Muscle layer of duodenum (tissue), 2 donors: ENCODE data around the gene ITGB8.

Source experiments
- H3K27ac ChIP-seq: one replicate; pipeline ENCODE4 v1.7.0; 2013; ENCODE audit warnings: mild to moderate bottlenecking, low read length
- H3K27me3 ChIP-seq: one replicate; pipeline ENCODE4 v1.7.0; 2013; ENCODE audit warnings: low read depth, mild to moderate bottlenecking, control low read depth, low read length
- H3K36me3 ChIP-seq, 2 donors: one replicate each; pipeline ENCODE4 v1.7.0; 2013; ENCODE audit warnings: low read length in 2 of 2, control low read depth in 1 of 2, mild to moderate bottlenecking in 1 of 2; ENCODE audit not compliant: insufficient read depth in 2 of 2, control insufficient read depth in 1 of 2
- H3K4me1 ChIP-seq, 2 donors: one replicate each; pipeline ENCODE4 v1.7.0; 2013; ENCODE audit warnings: low read length in 2 of 2, mild to moderate bottlenecking in 2 of 2, control low read depth in 1 of 2, moderate library complexity in 1 of 2; ENCODE audit not compliant: insufficient read depth in 2 of 2, control insufficient read depth in 1 of 2
- H3K4me3 ChIP-seq, 2 donors: one replicate each; pipeline ENCODE4 v1.7.0; 2013; ENCODE audit warnings: low read length in 2 of 2, low read depth in 1 of 2, mild to moderate bottlenecking in 1 of 2
- H3K9me3 ChIP-seq, 2 donors: one replicate each; pipeline ENCODE4 v1.7.0; 2013; ENCODE audit warnings: low read length in 2 of 2, control low read depth in 1 of 2, mild to moderate bottlenecking in 1 of 2; ENCODE audit not compliant: control insufficient read depth in 1 of 2
- donor health status: healthy.

The ITGB8 gene

GRCh38 chr7:20447021-20447650 is 116.4 kb downstream of the ITGB8 start:
- H3K4me1 ChIP-seq: no peaks in the 10 kb centered on the region
- H3K27ac ChIP-seq: no peak overlapping the region
- peaks cover 0 to 4% of the 10 kb centered on the region in 2 donors for H3K9me3 ChIP-seq
- no peaks in the 10 kb centered on the region for H3K27me3 ChIP-seq
- H3K4me3 ChIP-seq: no peak overlapping the region
- H3K36me3 ChIP-seq: no peaks in the 10 kb centered on the region

GRCh38 chr7:20449176-20449575 is 118.5 kb downstream of the ITGB8 start:
- Histone ChIP-seq H3K9me3 (peaks cover 0 to 4% of the 10 kb centered on the region in 2 donors), H3K4me3 (no peak overlapping the region), H3K36me3 (no peaks in the 10 kb centered on the region), H3K27ac (no peak overlapping the region), H3K27me3 (no peaks in the 10 kb centered on the region), H3K4me1 (no peaks in the 10 kb centered on the region)

GRCh38 chr7:20450536-20450935 is 119.8 kb downstream of the ITGB8 start:
- H3K27me3 ChIP-seq: no peaks in the 10 kb centered on the region
- no peak overlapping the region for H3K27ac ChIP-seq
- no peak overlapping the region for H3K4me3 ChIP-seq
- no peaks in the 10 kb centered on the region for H3K36me3 ChIP-seq
- no peaks in the 10 kb centered on the region for H3K4me1 ChIP-seq
- H3K9me3 ChIP-seq: no peaks in the 10 kb centered on the region

GRCh38 chr7:20454202-20454601 is 123.5 kb downstream of the ITGB8 start:
- Histone ChIP-seq H3K4me3 (no peak overlapping the region), H3K9me3 (no peaks in the 10 kb centered on the region), H3K27ac (no peak overlapping the region), H3K27me3 (no peaks in the 10 kb centered on the region), H3K4me1 (no peaks in the 10 kb centered on the region), H3K36me3 (no peaks in the 10 kb centered on the region)

GRCh38 chr7:20456701-20457100 is 126.0 kb downstream of the ITGB8 start:
- Histone ChIP-seq H3K9me3 (no peaks in the 10 kb centered on the region), H3K27ac (no peak overlapping the region), H3K27me3 (no peaks in the 10 kb centered on the region), H3K4me3 (no peak overlapping the region), H3K36me3 (no peaks in the 10 kb centered on the region), H3K4me1 (no peaks in the 10 kb centered on the region)

- Histone ChIP-seq H3K27ac (no peak overlapping the region), H3K4me1 (no peaks in the 10 kb centered on the region), H3K4me3 (no peak overlapping the region), H3K27me3 (no peaks in the 10 kb centered on the region), H3K36me3 (no peaks in the 10 kb centered on the region), H3K9me3 (no peaks in the 10 kb centered on the region)
Measured at GRCh38 chr7:20458521-20458920, 127.8 kb downstream of the ITGB8 start.

- no peak overlapping the region for H3K27ac ChIP-seq
- no peaks in the 10 kb centered on the region for H3K9me3 ChIP-seq
- H3K4me3 ChIP-seq: no peak overlapping the region
- H3K4me1 ChIP-seq: no peaks in the 10 kb centered on the region
- no peaks in the 10 kb centered on the region for H3K27me3 ChIP-seq
- H3K36me3 ChIP-seq: no peaks in the 10 kb centered on the region
Measured at GRCh38 chr7:20459419-20459818, 128.7 kb downstream of the ITGB8 start.

GRCh38 chr7:20464891-20465290 is 134.2 kb downstream of the ITGB8 start:
- no peaks in the 10 kb centered on the region for H3K27me3 ChIP-seq
- no peaks in the 10 kb centered on the region for H3K4me1 ChIP-seq
- H3K27ac ChIP-seq: no peak overlapping the region
- H3K4me3 ChIP-seq: no peak overlapping the region
- no peaks in the 10 kb centered on the region for H3K36me3 ChIP-seq
- H3K9me3 ChIP-seq: no peaks in the 10 kb centered on the region
